GM18505 (cell line): Measurements from ENCODE around the gene ANKRD28.
"Not testable (repeated sequence)": the region's sequence is repeated elsewhere in the genome, so short reads cannot be mapped to it uniquely, and the experiment has no call there.

ENCODE experiments used
- ATAC-seq: cut with Tn5 transposase; IDR thresholded peaks from one replicate; pipeline ENCODE4 v1.9.1; 2021; ENCODE audit not compliant: unreplicated experiment
- POLR2A ChIP-seq: IDR thresholded peaks from 4 replicates; pipeline ENCODE4 v1.6.1; 2011; ENCODE audit warnings: borderline replicate concordance; ENCODE audit not compliant: insufficient read depth, insufficient read length; ENCODE audit errors: extremely low read depth

ANKRD28 gene

GRCh38 chr3:15753056-15753710 is 44.6 kb downstream of the ANKRD28 start:
- no peak for ATAC-seq
- TF ChIP-seq POLR2A, result no peak

- ATAC-seq, result no peak
- TF ChIP-seq POLR2A, result no peak
Measured at GRCh38 chr3:15750879-15751278, 46.9 kb downstream of the ANKRD28 start.

DNA sequence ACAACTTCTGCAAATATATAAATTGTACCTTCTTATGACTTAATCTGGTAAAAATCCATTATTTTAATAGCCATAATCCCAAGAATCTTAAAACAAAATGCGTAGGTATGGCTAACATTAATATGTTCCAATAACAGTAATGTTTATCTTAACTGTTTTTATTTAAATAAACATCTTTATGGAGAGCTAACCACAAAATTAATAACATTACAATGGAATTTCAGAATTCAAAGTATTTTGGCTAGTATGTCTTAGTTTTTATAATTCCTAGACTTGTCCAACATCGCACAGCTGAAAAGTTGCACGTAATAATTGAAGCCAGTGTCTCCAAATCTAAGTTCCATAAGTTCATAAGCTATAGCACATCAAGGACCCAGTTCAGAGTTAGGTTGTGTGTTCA is 47.6 kb downstream of the ANKRD28 start:
- ATAC-seq, result no peak
- no peak for TF ChIP-seq POLR2A

- not testable (repeated sequence) for ATAC-seq
Measured at GRCh38 chr3:15745896-15746295, 51.9 kb downstream of the ANKRD28 start.

DNA sequence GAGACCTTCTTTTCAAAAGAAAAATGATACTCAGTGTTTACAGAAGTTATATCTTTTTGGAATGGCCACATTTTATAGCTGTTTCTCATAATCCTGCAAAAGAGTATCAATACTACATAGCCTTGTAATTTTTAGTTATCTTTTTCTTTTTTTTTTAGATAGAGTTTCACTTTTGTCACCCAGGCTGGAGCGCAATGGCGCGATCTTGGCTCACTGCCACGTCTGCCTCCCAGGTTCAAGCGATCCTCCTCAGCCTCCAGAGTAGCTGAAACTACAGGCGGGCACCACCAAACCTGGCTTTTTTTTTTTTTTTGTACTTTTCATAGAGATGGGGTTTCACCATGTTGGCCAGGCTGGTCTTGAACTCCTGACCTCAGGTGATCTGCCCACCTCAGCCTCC is 53.6 kb downstream of the ANKRD28 start:
- ATAC-seq, result no peak
- no peak for TF ChIP-seq POLR2A

- ATAC-seq, result no peak
- TF ChIP-seq POLR2A, result no peak
Measured at GRCh38 chr3:15743587-15744009, 54.2 kb downstream of the ANKRD28 start.

DNA sequence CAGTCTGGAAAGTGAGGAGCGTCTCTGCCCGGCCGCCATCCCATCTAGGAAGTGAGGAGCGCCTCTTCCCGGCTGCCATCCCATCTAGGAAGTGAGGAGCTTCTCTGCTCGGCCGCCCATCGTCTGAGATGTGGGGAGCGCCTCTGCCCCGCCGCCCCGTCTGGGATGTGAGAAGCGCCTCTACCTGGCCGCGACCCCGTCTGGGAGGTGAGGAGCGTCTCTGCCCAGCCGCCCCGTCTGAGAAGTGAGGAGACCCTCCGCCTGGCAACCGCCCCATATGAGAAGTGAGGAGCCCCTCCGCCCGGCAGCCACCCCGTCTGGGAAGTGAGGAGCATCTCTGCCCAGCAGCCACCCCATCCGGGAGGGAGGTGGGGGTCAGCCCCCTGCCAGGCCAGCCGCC is 55.5 kb downstream of the ANKRD28 start:
- ATAC-seq, result not testable (repeated sequence)

GRCh38 chr3:15738616-15739005 is 59.2 kb downstream of the ANKRD28 start:
- not testable (repeated sequence) for ATAC-seq

DNA sequence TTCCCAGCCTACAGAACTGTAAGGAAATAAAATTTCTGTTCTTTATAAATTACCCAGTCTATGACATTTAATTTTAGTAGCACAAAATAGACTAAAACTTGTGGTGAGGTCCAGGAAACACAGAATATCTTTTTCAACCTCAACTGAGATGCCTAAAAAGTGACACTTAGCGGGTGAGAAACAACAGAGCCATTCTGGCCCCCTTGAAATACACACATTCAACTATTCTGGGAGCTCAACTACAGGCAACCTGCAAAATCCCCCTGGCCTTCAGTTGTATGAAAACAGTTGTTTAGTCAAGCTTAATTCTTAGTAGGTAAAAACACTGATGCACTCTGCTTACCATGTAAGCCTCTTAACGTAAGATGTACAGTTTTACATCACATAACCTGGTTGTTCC is 66.8 kb downstream of the ANKRD28 start:
- no peak for TF ChIP-seq POLR2A
- ATAC-seq, result no peak

GRCh38 chr3:15728766-15729165 is 69.0 kb downstream of the ANKRD28 start:
- TF ChIP-seq POLR2A, result no peak

GRCh38 chr3:15726881-15727280 is 70.9 kb downstream of the ANKRD28 start:
- no peak for ATAC-seq
- no peak for TF ChIP-seq POLR2A

More at GRCh38 chr3:15728766-15729165, 69.0 kb downstream of the ANKRD28 start:
- ATAC-seq, result no peak

DNA sequence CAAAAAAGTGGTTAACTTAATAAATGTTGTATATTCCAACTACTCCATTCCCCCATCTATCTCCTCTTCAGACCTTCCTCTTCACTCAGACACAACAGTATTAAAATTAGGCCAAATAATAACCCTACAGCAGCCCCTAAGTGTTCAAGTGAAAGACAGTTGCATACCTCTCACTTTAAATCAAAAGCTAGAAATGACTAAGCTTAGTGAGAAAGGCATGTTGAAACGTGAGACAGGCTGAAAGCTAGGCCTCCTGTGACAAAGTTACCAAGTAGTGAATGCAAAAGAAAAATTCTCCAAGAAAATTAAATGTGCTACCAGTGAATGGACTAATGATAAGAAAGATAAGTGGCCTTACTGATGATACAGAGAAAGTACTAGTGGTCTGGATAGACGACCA is 71.7 kb downstream of the ANKRD28 start:
- no peak for TF ChIP-seq POLR2A
- ATAC-seq, result peak; percentile 88

GRCh38 chr3:15724446-15724845 is 73.3 kb downstream of the ANKRD28 start:
- ATAC-seq, result no peak

DNA sequence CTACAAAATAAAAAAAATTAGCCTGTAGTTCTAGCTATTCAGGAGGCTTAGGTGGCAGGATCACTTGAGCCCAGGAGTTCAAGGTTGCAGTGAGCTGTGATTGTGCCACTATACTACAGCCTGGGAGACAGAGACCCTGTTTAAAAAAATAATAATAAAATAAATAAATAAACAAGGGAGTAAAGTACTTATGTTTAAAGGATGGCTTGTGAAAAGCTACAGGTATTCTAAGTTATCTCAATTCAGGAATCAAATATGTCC is 74.2 kb downstream of the ANKRD28 start:
- ATAC-seq, result no peak

More at GRCh38 chr3:15724446-15724845, 73.3 kb downstream of the ANKRD28 start:
- no peak for TF ChIP-seq POLR2A

DNA sequence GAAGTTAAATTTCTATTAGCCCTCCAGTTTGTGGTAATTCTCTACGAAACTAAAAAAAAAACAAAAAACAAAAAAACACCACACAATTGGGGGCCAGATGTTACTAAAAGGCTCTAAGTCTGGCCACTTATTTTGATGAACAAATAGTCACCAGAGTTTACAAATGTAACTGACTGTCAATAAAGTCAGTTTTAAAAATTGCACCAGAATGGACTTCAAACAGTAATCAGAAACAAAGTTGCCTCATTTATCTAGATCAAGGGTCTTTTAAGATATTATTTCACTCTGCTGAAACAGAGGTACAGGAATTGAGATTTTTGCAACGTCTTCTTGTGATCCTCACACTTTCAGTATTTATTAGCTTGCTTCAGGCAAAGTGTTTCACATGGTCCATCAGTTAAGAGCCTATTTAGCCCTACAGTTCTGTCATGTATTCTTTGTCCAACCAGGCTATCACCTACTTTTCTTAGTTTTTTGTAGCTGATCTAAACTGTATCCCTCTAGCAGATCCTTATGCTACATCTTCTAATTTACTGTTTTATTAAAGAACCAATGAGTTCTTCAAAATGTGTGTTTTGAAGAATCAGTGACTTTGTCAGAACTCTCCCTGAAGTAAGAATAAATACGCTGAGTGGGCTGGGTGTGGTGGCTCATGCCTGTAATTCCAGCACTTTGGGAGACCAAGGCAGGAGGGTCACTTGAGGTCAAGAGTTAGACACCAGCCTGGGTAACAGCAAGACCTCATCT is 74.7 kb downstream of the ANKRD28 start:
- TF ChIP-seq POLR2A, result no peak
- ATAC-seq, result no peak

More for the DNA sequence above, 74.2 kb downstream of the ANKRD28 start:
- no peak for TF ChIP-seq POLR2A
